T-helper 1 cell treated with Interleukin-12 subunit alpha and Interleukin-12 subunit beta and Interleukin-4 antibody, amounts not matched to agents 30 ng/mL and 1 ng/mL, for 36 hours (primary cell): ENCODE data around the gene F2RL3. TPM values are rescaled to one million over a fixed set of nuclear protein-coding genes. Genes with fewer than 3 reads are reported as not detected.
"Not testable (repeated sequence)": the region's sequence is repeated elsewhere in the genome, so short reads cannot be mapped to it uniquely, and the experiment has no call there.

Experiments used
- intact Hi-C: fragments of 100-400 bp; cut with micrococcal nuclease; formaldehyde crosslinking; loops from one replicate; pipeline ENCODE4 v1.15.1; 2024
- total RNA-seq: library from RNA; stranded (reverse); gene quantifications from 2 replicates; pipeline ENCODE4 v1.2.3, GENCODE V29; 2022

Gene F2RL3
- total RNA-seq, 1 donor from 2014 or later = 0.17 TPM

- intact Hi-C loops = not testable (repeated sequence)
These were observed 13.9 kb upstream of the F2RL3 start for GRCh38 chr19:16874978-16875299.

- intact Hi-C loops = no loop called here
These were observed 12.9 kb upstream of the F2RL3 start for GRCh38 chr19:16875584-16876555.

GRCh38 chr19:16876904-16877361 lies 11.9 kb upstream of the F2RL3 start:
- intact Hi-C loops = no loop called here

- intact Hi-C loops = no loop called here
These were observed 11.2 kb upstream of the F2RL3 start for GRCh38 chr19:16877581-16877980.

GRCh38 chr19:16878181-16878965 lies 10.4 kb upstream of the F2RL3 start:
- intact Hi-C loops = no loop called here

GRCh38 chr19:16880884-16881554 lies 7.8 kb upstream of the F2RL3 start:
- intact Hi-C loops = no loop called here

- intact Hi-C loops = no loop called here
These were observed 6.7 kb upstream of the F2RL3 start for GRCh38 chr19:16882146-16882545.

GRCh38 chr19:16883522-16883921 lies 5.3 kb upstream of the F2RL3 start:
- intact Hi-C loops = no loop called here

GRCh38 chr19:16885166-16885565 lies 3.6 kb upstream of the F2RL3 start:
- intact Hi-C loops = no loop called here

GRCh38 chr19:16886305-16886880 lies 2.4 kb upstream of the F2RL3 start:
- intact Hi-C loops = no loop called here

GRCh38 chr19:16887353-16888265 lies 1.2 kb upstream of the F2RL3 start:
- intact Hi-C loops = no loop called here

- intact Hi-C loops = no loop called here
These were observed 625 bp downstream of the F2RL3 start for GRCh38 chr19:16889366-16889882.

- intact Hi-C loops = loop anchor here (10.0 kb wide), 1 partner anchor 305 kb away; no protein-coding TSS in a partner anchor
These were observed 1.2 kb downstream of the F2RL3 start for GRCh38 chr19:16889883-16890460.

GRCh38 chr19:16890461-16891184 lies 1.8 kb downstream of the F2RL3 start:
- intact Hi-C loops = loop anchor here (10.0 kb wide), 1 partner anchor 306 kb away; no protein-coding TSS in a partner anchor

GRCh38 chr19:16891696-16892382 lies 3.0 kb downstream of the F2RL3 start:
- intact Hi-C loops = loop anchor here (10.0 kb wide), 1 partner anchor 307 kb away; no protein-coding TSS in a partner anchor

- intact Hi-C loops = loop anchor here (10.0 kb wide), 1 partner anchor 308 kb away; no protein-coding TSS in a partner anchor
These were observed 3.6 kb downstream of the F2RL3 start for GRCh38 chr19:16892436-16892835.

GRCh38 chr19:16892868-16893685 lies 4.3 kb downstream of the F2RL3 start:
- intact Hi-C loops = loop anchor here (10.0 kb wide), 1 partner anchor 308 kb away; no protein-coding TSS in a partner anchor
